Measurements from ENCODE around the gene HTR2B. TPM values are rescaled to one million over a fixed set of nuclear protein-coding genes. Genes with fewer than 3 reads are reported as not detected.
"Not testable (repeated sequence)": the region's sequence is repeated elsewhere in the genome, so short reads cannot be mapped to it uniquely, and the experiment has no call there.

HTR2B gene
- polyA plus RNA-seq, 12 donors = 0.11 to 1.1 (median 0.18) TPM; not detected in 3

- no peak for DNase-seq
Observed at GRCh38 chr2:231099918-231100317, 24.9 kb downstream of the HTR2B start.

- no peak for DNase-seq
Observed at GRCh38 chr2:231094736-231095346, 30.0 kb downstream of the HTR2B start.

- no peak for DNase-seq
Observed at GRCh38 chr2:231093933-231094332, 30.9 kb downstream of the HTR2B start.

- DNase-seq = no peak
Observed at GRCh38 chr2:231088754-231089153, 36.1 kb downstream of the HTR2B start.

GRCh38 chr2:231084565-231084964 lies 40.3 kb downstream of the HTR2B start:
- DNase-seq = no peak

GRCh38 chr2:231069379-231070054 lies 55.3 kb downstream of the HTR2B start:
- DNase-seq = no peak

- no peak for DNase-seq
Observed at GRCh38 chr2:231068525-231069222, 56.2 kb downstream of the HTR2B start.

GRCh38 chr2:231067531-231067930 lies 57.3 kb downstream of the HTR2B start:
- DNase-seq = not testable (repeated sequence)

GRCh38 chr2:231065966-231066365 lies 58.9 kb downstream of the HTR2B start:
- no peak for DNase-seq

GRCh38 chr2:231063347-231063746 lies 61.5 kb downstream of the HTR2B start:
- DNase-seq = no peak

- DNase-seq = no peak
Observed at GRCh38 chr2:231062776-231063175, 62.1 kb downstream of the HTR2B start.

- DNase-seq = no peak
Observed at GRCh38 chr2:231059756-231060155, 65.1 kb downstream of the HTR2B start.

- DNase-seq = no peak
Observed at GRCh38 chr2:231058761-231059550, 65.9 kb downstream of the HTR2B start.

Other genes starting within 250 kb of the HTR2B start
- gene GPR55, start 199.8 kb downstream of the HTR2B start, polyA plus RNA-seq (ENCODE audit: insufficient read length in 12 of 12) = under 1 TPM in 4 of 12 donors, not detected in 8; 0.05 to 0.26 (median 0.09) TPM
- gene SPATA3, start 128.9 kb downstream of the HTR2B start, polyA plus RNA-seq (ENCODE audit: insufficient read length in 12 of 12) = not detected
- 10 to 100 TPM in 1 of 12 donors, 1 to 10 TPM in 2, under 1 TPM in 8, not detected in 1; 0.21 to 18.3 (median 0.66) TPM for gene C2orf72, start 87.5 kb downstream of the HTR2B start, polyA plus RNA-seq (ENCODE audit: insufficient read length in 12 of 12)
- gene PSMD1, start 68.2 kb downstream of the HTR2B start, polyA plus RNA-seq (ENCODE audit: insufficient read length in 12 of 12) = 100 to 1,000 TPM in 1 of 12 donors, 10 to 100 TPM in 11; 55.6 to 299 (median 83.9) TPM
- 10 to 100 TPM in 1 of 12 donors, 1 to 10 TPM in 10, not detected in 1; 3.3 to 10.0 (median 5.5) TPM for gene ARMC9, start 73.6 kb upstream of the HTR2B start, polyA plus RNA-seq (ENCODE audit: insufficient read length in 12 of 12)